ENCODE measurements around the gene RAB15.

GRCh38 chr14:64995291-64995690 is 23.2 kb upstream of the RAB15 start:
- no peak for TF ChIP-seq CTCF (conservative IDR thresholded peaks at IDR 0.05; ENCODE audit: low read depth, low read length)
- TF ChIP-seq EZH2 (IDR thresholded peaks at IDR 0.05; ENCODE audit: low read length, unreplicated experiment): no peak
- TF ChIP-seq EZH2phosphoT487 (IDR thresholded peaks at IDR 0.05; ENCODE audit: borderline replicate concordance, low read length): no peak

Data from PC-3 (cell line).